ENCODE results near the gene NR1I3. TPM values are rescaled to one million over a fixed set of nuclear protein-coding genes. Genes with fewer than 3 reads are reported as not detected.
A peak's percentile ranks its signal among the peaks of the same experiment; 100 is the strongest.

NR1I3 gene
- total and polyA plus RNA-seq, 2 of the 13 experiments (the other 11 are each of a cell fraction or from before 2014, with no cell fraction given) = 0.62 to 0.95 TPM

- no peak for TF ChIP-seq TFDP2 (CRISPR knock-in tag; IDR thresholded peaks at IDR 0.05)
- TF ChIP-seq DZIP1 (CRISPR knock-in tag; IDR thresholded peaks at IDR 0.05) = no peak
- peak; percentile 81 for TF ChIP-seq SMC3 (IDR thresholded peaks at IDR 0.05; ENCODE audit: low read length)
- no peak for TF ChIP-seq CREB1 (IDR thresholded peaks at IDR 0.05)
- TF ChIP-seq CREB1 (CRISPR knock-in tag; IDR thresholded peaks at IDR 0.05) = no peak
- no peak for TF ChIP-seq ZNF546 (CRISPR knock-in tag; conservative IDR thresholded peaks at IDR 0.05)
- no peak for TF ChIP-seq ISX (CRISPR knock-in tag; conservative IDR thresholded peaks at IDR 0.05)
- TF ChIP-seq MAFF (IDR thresholded peaks at IDR 0.05; ENCODE audit: low read depth, low read length) = 0 out of 2 replicates have a peak, but pooled peaks have one; percentile 11
- no peak for TF ChIP-seq KLF16 (CRISPR knock-in tag; IDR thresholded peaks at IDR 0.05)
- no peak for TF ChIP-seq HMGXB3 (CRISPR knock-in tag; IDR thresholded peaks at IDR 0.05; ENCODE audit: borderline replicate concordance)
- no peak for TF ChIP-seq ATM (IDR thresholded peaks at IDR 0.05; ENCODE audit: borderline replicate concordance)
- TF ChIP-seq FLYWCH1 (CRISPR knock-in tag; IDR thresholded peaks at IDR 0.05) = no peak
- 0 out of 2 replicates have a peak, but pooled peaks have one; percentile 20 for TF ChIP-seq ZFX (CRISPR knock-in tag; IDR thresholded peaks at IDR 0.05; ENCODE audit: low read depth)
These were observed 45.2 kb downstream of the NR1I3 start (continued) for GRCh38 chr1:161192476-161193465.
